ENCODE data around the gene DENND4B. TPM values are rescaled to one million over a fixed set of nuclear protein-coding genes. Genes with fewer than 3 reads are reported as not detected.

The DENND4B gene
- total RNA-seq, 1 experiment from 2014 or later = 41.3 TPM

DNA sequence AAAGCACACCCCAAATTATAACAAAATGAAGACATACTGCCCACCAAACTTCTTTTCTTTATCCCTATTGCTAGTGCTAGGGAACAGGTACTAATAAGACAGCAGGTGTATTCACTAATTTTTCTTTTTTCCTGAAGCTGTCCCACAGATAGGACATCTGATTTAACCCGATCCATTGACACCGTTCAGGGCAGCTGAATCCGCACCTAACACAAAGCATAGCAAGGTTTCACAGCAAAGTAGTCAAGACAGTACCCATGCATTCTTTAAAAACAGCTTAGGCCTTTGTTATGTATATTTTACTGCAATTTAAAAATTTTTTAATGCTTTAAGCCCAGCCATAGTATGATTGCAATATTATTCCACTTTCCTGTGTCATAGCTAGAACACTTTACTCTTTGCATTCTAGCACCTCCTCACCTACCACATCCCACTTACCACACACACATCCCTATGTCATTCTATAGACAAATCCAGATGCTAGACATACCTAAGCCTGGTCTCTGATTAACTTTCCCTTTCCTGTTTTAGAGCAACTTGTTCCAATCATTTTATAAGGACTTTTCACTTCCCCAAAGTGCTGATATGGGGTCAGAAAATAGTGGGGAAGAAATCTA lies 64.1 kb downstream of the DENND4B start:
- H4K20me1 ChIP-seq (ENCODE audit: insufficient read depth) = peaks cover 64% of the 10 kb centered on the region
- peaks cover 82% of the 10 kb centered on the region for H3K79me2 ChIP-seq (ENCODE audit: low read depth)
- no peaks in the 10 kb centered on the region for H3F3A ChIP-seq (ENCODE audit: insufficient read depth, low read depth)
- H3K9me3 ChIP-seq (ENCODE audit: insufficient read depth, low read depth) = no peaks in the 10 kb centered on the region
- DNase-seq = no peak
- no peak overlapping the region for H2AFZ ChIP-seq
- H3K36me3 ChIP-seq (ENCODE audit: low read depth) = no peaks in the 10 kb centered on the region
- intact Hi-C loops (cut with micrococcal nuclease; ENCODE audit: unreplicated experiment) = no loop called here
- CTCF ChIA-PET = no interaction called here
- no TSS peak for BruUV-seq (replicated peaks)
- POLR2A ChIA-PET (ENCODE audit: unreplicated experiment) = interaction anchor here (0.7 kb wide), 1 partner anchor 94 kb away, joined by 4 read pairs; no protein-coding TSS in a partner anchor
- TF ChIP-seq EZH2 (IDR thresholded peaks at IDR 0.05; ENCODE audit: low read depth) = no peak
- TF ChIP-seq, protein P1, sequence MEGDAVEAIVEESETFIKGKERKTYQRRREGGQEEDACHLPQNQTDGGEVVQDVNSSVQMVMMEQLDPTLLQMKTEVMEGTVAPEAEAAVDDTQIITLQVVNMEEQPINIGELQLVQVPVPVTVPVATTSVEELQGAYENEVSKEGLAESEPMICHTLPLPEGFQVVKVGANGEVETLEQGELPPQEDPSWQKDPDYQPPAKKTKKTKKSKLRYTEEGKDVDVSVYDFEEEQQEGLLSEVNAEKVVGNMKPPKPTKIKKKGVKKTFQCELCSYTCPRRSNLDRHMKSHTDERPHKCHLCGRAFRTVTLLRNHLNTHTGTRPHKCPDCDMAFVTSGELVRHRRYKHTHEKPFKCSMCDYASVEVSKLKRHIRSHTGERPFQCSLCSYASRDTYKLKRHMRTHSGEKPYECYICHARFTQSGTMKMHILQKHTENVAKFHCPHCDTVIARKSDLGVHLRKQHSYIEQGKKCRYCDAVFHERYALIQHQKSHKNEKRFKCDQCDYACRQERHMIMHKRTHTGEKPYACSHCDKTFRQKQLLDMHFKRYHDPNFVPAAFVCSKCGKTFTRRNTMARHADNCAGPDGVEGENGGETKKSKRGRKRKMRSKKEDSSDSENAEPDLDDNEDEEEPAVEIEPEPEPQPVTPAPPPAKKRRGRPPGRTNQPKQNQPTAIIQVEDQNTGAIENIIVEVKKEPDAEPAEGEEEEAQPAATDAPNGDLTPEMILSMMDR (conservative IDR thresholded peaks at IDR 0.05) = no peak
- H3K27ac ChIP-seq = no peak overlapping the region
- no peaks in the 10 kb centered on the region for H3K27me3 ChIP-seq (ENCODE audit: insufficient read depth, low read depth)
- H3K4me1 ChIP-seq (replicated peaks; ENCODE audit: insufficient read depth) = no peaks in the 10 kb centered on the region
- no peak overlapping the region for H3K4me2 ChIP-seq
- no peaks in the 10 kb centered on the region for H3K9me2 ChIP-seq (ENCODE audit: insufficient read depth)
- no peak overlapping the region for H3K4me3 ChIP-seq

DNA sequence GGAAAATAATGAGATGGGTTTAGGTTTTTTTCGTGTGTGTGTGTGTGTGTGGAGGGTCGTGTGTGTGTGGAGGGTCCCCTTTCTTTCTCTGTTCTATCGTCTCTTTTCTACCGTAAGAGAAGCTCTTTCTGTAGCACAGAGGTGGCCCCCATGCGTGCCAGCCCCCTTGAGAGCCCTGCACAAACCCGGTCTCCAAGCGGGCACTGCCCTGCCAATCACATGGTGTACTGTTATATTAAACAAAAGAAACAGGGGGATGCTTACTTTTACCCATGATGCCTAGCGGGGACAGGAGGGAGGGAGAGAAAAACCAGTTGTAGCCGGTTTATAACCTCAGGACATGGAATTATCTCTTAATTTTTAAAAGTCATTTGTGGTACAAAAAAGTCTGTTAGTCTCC lies 64.8 kb downstream of the DENND4B start:
- Histone ChIP-seq H3F3A (ENCODE audit: insufficient read depth, low read depth) (no peaks in the 10 kb centered on the region), H3K4me1 (replicated peaks; ENCODE audit: insufficient read depth) (no peaks in the 10 kb centered on the region), H3K27ac (no peak overlapping the region), H4K20me1 (ENCODE audit: insufficient read depth) (peaks cover 68% of the 10 kb centered on the region), H3K27me3 (ENCODE audit: insufficient read depth, low read depth) (no peaks in the 10 kb centered on the region), H2AFZ (no peak overlapping the region), H3K9me3 (ENCODE audit: insufficient read depth, low read depth) (no peaks in the 10 kb centered on the region), H3K9me2 (ENCODE audit: insufficient read depth) (no peaks in the 10 kb centered on the region), H3K36me3 (ENCODE audit: low read depth) (no peaks in the 10 kb centered on the region), H3K79me2 (ENCODE audit: low read depth) (peaks cover 83% of the 10 kb centered on the region), H3K4me3 (no peak overlapping the region), H3K4me2 (no peak overlapping the region)
- ChIA-PET CTCF (no interaction called here), POLR2A (ENCODE audit: unreplicated experiment) (interaction anchor here (0.6 to 0.7 kb wide), 2 partner anchors 41 to 95 kb away, joined by 4 read pairs; partner anchors contain the start of gene GATAD2B)
- BruUV-seq (replicated peaks) = no TSS peak
- intact Hi-C loops (cut with micrococcal nuclease; ENCODE audit: unreplicated experiment) = no loop called here
- no peak for DNase-seq
- TF ChIP-seq EZH2 (IDR thresholded peaks at IDR 0.05; ENCODE audit: low read depth) = no peak
- TF ChIP-seq, protein P1 (conservative IDR thresholded peaks at IDR 0.05) = no peak

DNA sequence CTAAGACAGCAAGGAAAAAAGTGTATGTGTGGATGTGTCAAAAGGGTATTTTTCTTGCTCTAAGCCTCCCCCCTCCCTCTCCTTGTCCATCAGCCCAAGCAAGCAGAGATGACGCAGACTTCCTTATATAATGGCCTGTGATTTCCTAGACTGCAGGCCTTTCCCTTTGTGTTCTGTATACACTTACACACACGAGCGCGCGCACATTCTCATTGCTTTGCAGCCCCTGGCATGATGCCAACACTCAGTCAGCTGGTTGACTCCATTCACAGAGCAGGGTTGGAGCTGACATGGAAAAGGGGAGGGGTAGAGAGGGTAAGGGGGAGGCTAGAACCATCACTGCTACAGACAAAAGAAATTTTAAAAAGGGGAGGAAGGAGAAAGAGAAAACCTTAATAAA lies 65.6 kb downstream of the DENND4B start:
- Histone ChIP-seq H3K27ac (no peak overlapping the region), H3K9me3 (ENCODE audit: insufficient read depth, low read depth) (no peaks in the 10 kb centered on the region), H4K20me1 (ENCODE audit: insufficient read depth) (peaks cover 69% of the 10 kb centered on the region), H3K4me3 (no peak overlapping the region), H2AFZ (no peak overlapping the region), H3K4me1 (replicated peaks; ENCODE audit: insufficient read depth) (no peaks in the 10 kb centered on the region), H3K36me3 (ENCODE audit: low read depth) (no peaks in the 10 kb centered on the region), H3K4me2 (no peak overlapping the region), H3K27me3 (ENCODE audit: insufficient read depth, low read depth) (no peaks in the 10 kb centered on the region), H3K9me2 (ENCODE audit: insufficient read depth) (no peaks in the 10 kb centered on the region), H3F3A (ENCODE audit: insufficient read depth, low read depth) (0 out of 2 replicates have a peak, but pooled peaks cover 4% of the 10 kb centered on the region), H3K79me2 (ENCODE audit: low read depth) (peaks cover 78% of the 10 kb centered on the region)
- DNase-seq = peak in 1 of 2 experiments; percentile 23
- intact Hi-C loops (cut with micrococcal nuclease; ENCODE audit: unreplicated experiment) = no loop called here
- no TSS peak for BruUV-seq (replicated peaks)
- ChIA-PET CTCF (no interaction called here), POLR2A (ENCODE audit: unreplicated experiment) (no interaction called here)
- TF ChIP-seq EZH2 (IDR thresholded peaks at IDR 0.05; ENCODE audit: low read depth) = no peak
- TF ChIP-seq, protein P1 (conservative IDR thresholded peaks at IDR 0.05) = no peak
